Mesodermal cell (in vitro differentiated cells): ENCODE measurements around the gene LCMT2.
"Not testable (repeated sequence)": the region's sequence is repeated elsewhere in the genome, so short reads cannot be mapped to it uniquely, and the experiment has no call there.

Experiments used
- H3K27ac ChIP-seq: 2 replicates; pipeline ENCODE4 v1.7.0; 2013; ENCODE audit warnings: mild to moderate bottlenecking, low read depth, low read length, moderate library complexity; ENCODE audit not compliant: severe bottlenecking
- H3K36me3 ChIP-seq: 2 replicates; pipeline ENCODE4 v1.7.1; 2013; ENCODE audit warnings: mild to moderate bottlenecking, low read length, moderate library complexity; ENCODE audit not compliant: control insufficient read depth, insufficient read depth
- H3K4me1 ChIP-seq: one replicate; pipeline ENCODE4 v1.7.1; 2013; ENCODE audit warnings: mild to moderate bottlenecking, low read length; ENCODE audit not compliant: insufficient read depth, control insufficient read depth, poor library complexity, severe bottlenecking
- H3K4me3 ChIP-seq: 2 replicates; pipeline ENCODE4 v1.7.0; 2013; ENCODE audit warnings: low read length, control low read depth, mild to moderate bottlenecking; ENCODE audit not compliant: insufficient read depth, poor library complexity, severe bottlenecking; ENCODE audit errors: extremely low read depth
- H3K9me3 ChIP-seq: 2 replicates; pipeline ENCODE4 v1.7.1; 2013; ENCODE audit warnings: mild to moderate bottlenecking, low read length, moderate library complexity; ENCODE audit not compliant: control insufficient read depth
- WGBS, 2 experiments: methylation state at CpG; one replicate each; pipeline ENCODE4 v1.1.5; 2013; ENCODE audit warnings: missing lambda C conversion rate in 2 of 2; ENCODE audit not compliant: insufficient coverage in 2 of 2; 5-methylcytosine and 5-hydroxymethylcytosine counted together

LCMT2 gene

DNA sequence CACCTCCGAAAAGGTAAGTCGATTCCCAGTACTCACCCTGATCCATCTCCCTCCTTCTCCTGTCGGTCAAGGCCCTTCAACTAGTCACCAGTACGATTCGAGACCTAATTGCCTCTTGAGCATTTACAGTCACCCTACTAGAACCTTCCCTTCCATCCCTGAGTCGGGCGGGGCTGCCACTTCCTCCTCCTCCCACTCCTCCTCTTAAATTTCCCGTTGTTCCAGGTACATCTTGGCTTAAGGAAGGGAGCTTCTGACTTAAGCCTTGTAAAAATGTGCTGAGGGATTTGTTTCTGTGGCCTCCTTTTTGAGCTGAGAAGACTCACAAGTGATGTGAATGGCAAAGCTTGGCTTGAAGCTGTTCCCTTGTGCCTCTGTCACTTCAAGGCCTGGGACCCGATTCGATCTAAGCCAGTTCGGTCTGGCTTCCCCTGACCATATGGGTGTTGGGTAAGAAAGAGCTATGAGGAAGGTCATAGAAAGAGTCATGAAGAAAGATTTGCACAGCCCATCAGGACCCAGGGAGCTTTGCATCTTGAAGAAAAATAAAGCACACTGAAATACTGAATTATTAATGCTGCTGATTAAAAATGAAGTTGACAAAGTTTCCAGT lies 28.1 kb downstream of the LCMT2 start, which contains the start of gene TGM7:
TSS of gene TGM7 (minus strand) at position 51 of the 613 bp plus-strand sequence.
- no peak within 1 kb of the TSS for H3K27ac ChIP-seq
- H3K36me3 ChIP-seq: no peaks in the 10 kb centered on the region
- H3K9me3 ChIP-seq: no peaks in the 10 kb centered on the region
- H3K4me3 ChIP-seq: no peak within 1 kb of the TSS
- H3K4me1 ChIP-seq: no peaks in the 10 kb centered on the region
- WGBS, 2 experiments: 80 to 95% methylated on average over 4 to 8 of the region's 11 CpGs

DNA sequence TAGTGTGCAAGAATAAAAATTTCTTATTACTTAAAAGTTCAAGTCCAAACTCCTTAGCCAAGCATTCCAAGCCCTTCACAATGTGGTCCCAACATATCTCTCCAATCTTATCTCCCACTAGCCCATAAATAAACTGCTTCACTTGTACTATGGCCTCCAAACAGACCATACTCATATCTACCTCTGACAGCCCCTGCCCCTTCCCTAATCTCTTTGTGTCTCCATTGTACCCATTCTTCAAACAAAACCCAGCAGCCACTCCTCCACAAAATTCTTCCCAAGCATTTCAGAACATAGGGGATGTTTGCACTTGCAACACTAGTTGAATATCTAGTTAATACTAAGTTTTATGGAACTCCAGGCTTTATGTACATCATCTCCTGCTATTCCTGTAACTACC lies 30.5 kb downstream of the LCMT2 start:
- H3K9me3 ChIP-seq: no peaks in the 10 kb centered on the region
- H3K4me1 ChIP-seq: no peaks in the 10 kb centered on the region
- no peaks in the 10 kb centered on the region for H3K36me3 ChIP-seq
- no peak overlapping the region for H3K4me3 ChIP-seq
- no peak overlapping the region for H3K27ac ChIP-seq

DNA sequence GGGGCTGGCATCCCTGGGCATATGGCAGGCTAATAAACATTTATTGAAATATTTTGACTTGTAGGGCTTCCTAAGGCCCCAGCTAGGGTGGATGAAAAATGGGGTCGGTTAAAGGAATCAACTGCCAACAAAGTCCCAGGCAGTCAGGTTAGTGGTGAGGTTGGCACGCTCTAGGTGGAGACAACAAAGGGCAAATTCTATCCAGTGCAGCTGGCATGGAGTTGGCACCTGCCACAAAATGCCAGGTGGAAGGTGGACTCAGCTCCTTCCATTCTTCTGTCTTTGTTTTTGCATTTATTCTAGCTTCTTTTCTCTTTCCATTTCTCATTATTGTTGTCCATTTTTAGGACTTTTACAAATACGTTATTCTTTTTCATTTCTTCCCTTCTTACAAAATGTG lies 31.0 kb downstream of the LCMT2 start:
- no peaks in the 10 kb centered on the region for H3K9me3 ChIP-seq
- no peaks in the 10 kb centered on the region for H3K4me1 ChIP-seq
- no peaks in the 10 kb centered on the region for H3K36me3 ChIP-seq
- 94 to 95% methylated on average over 2 of the region's 3 CpGs for WGBS, 2 experiments
- no peak overlapping the region for H3K27ac ChIP-seq
- H3K4me3 ChIP-seq: no peak overlapping the region

DNA sequence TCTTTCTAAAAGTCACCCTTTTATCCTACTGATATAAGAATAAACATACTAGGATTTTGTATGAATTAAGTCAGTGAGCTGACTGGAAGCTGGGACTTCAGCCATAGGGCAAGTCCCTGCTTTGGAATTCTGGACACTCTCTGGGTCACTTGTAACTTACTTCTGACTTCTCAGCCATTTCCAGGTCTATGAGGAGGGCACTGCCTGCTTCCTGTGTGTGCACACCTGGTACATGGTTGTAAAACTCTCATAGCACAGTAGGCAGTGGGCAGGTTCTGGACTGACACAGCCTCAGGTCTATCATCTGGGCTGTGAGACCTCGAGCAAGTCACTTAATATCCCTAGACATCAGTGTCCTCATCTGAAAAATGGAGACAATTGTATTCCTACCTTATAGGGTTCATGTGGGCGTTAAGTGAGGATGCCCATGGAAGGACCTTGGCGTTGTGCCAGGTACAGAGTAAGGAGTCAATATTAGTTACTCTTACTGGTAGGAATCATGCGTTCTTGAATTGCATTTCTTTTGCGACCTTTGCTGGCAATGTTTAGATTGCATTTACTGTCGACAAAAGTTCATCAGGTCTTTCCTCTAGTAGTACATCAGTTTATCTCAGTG lies 36.2 kb downstream of the LCMT2 start:
- H3K4me1 ChIP-seq: no peaks in the 10 kb centered on the region
- no peaks in the 10 kb centered on the region for H3K9me3 ChIP-seq
- 100% methylated on average over 4 to 6 of the region's 6 CpGs for WGBS, 2 experiments
- no peak overlapping the region for H3K27ac ChIP-seq
- H3K4me3 ChIP-seq: no peak overlapping the region
- H3K36me3 ChIP-seq: no peaks in the 10 kb centered on the region

DNA sequence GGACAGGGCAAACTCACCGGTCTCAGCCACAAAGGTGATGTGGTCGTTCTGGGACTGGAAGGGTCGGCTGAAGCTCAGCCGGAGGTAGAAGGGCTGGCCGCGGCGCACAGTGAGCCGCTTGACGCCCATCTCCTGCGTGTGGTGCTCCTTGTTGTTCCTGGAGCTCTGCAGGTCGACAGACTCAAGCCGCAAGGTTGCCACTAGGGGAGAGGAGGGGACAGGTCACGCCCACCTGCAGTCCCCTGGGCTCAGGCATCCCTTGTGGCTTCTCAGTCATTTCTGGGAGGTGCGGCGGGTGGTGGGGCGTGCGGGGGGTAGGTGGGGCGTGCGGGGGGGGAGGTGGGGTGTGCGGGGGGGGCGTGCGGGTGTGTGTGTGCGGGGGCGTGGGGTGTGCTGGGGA lies 36.9 kb downstream of the LCMT2 start:
- no peaks in the 10 kb centered on the region for H3K4me1 ChIP-seq
- 21% methylated on average over 10 of the region's 24 CpGs; no CpG with 5 or more reads in 1 of the 2 experiments for WGBS, 2 experiments
- no peaks in the 10 kb centered on the region for H3K36me3 ChIP-seq
- no peak overlapping the region for H3K27ac ChIP-seq
- H3K9me3 ChIP-seq: no peaks in the 10 kb centered on the region
- H3K4me3 ChIP-seq: no peak overlapping the region

DNA sequence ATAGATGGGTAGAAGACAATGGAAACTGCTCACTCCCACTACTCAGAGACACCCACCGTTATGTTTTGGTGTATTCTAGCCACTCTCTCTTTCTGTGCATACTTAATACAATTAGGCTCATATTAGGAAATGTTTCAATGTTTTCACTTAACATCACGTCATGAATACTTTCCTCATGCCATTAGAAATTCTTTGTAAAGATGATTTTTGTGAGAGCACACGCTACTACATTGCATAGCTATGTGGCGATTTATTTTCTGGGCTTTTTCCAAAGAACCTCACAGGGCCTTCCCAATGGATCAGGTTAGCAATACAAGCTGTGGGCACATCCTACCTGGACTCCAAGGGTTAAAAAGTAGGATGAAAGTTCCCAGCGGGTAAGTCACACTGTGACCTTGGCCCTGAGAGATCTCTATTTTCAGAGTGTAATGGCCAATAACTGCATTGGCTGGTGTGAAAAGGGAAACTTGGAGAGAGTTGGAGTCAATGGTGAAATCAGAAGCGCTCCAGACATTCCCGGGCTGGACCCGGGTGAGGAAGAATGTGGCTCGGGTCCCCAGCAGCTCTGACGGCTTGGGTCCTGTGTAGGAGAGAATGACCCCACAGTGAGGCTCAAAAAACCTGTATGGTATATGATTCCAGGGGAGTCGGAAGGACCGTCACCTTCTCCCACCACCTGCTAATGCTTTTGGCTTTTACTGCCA lies 37.8 kb downstream of the LCMT2 start:
- H3K9me3 ChIP-seq: no peaks in the 10 kb centered on the region
- no peaks in the 10 kb centered on the region for H3K4me1 ChIP-seq
- no peak overlapping the region for H3K4me3 ChIP-seq
- no peaks in the 10 kb centered on the region for H3K36me3 ChIP-seq
- 73 to 83% methylated on average over 6 to 7 of the region's 12 CpGs for WGBS, 2 experiments
- no peak overlapping the region for H3K27ac ChIP-seq

DNA sequence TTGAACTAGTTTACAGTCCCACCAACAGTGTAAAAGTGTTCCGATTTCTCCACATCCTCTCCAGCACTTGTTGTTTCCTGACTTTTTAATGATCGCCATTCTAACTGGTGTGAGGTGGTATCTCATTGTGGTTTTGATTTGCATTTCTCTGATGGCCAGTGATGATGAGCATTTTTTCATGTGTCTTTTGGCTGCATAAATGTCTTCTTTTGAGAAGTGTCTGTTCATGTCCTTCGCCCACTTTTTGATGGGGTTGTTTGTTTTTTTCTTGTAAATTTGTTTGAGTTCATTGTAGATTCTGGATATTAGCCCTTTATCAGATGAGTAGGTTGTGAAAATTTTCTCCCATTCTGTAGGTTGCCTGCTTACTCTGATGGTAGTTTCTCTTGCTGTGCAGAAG lies 40.7 kb downstream of the LCMT2 start:
- H3K9me3 ChIP-seq, H3K4me1 ChIP-seq, H3K4me3 ChIP-seq, H3K27ac ChIP-seq, H3K36me3 ChIP-seq: not testable (repeated sequence)
- no CpG with 5 or more reads among the region's 3 CpGs for WGBS, 2 experiments

DNA sequence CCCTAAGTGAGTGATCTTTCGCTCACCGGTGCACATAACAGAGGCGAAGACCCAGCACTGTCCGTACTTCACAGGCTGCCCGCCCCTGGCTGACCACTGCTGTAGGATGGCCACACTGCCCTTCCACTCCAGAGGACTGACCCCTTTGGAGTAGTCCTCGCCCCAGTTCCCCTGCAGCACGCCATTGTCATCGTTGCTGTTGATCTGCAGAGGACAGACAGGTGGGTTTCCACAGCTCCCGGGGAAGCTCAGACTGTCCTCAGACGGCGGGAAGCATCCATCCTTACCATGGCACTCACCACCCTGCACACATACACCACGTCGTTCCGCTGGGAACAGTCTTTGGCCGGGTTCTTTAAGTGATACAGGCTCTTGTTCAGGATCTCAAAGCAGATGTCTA lies 43.1 kb downstream of the LCMT2 start:
- Histone ChIP-seq H3K9me3 (no peaks in the 10 kb centered on the region), H3K4me1 (peaks cover 6% of the 10 kb centered on the region), H3K36me3 (no peaks in the 10 kb centered on the region), H3K27ac (no peak overlapping the region), H3K4me3 (no peak overlapping the region)
- WGBS, 2 experiments: 76 to 80% methylated on average over 12 to 15 of the region's 15 CpGs

DNA sequence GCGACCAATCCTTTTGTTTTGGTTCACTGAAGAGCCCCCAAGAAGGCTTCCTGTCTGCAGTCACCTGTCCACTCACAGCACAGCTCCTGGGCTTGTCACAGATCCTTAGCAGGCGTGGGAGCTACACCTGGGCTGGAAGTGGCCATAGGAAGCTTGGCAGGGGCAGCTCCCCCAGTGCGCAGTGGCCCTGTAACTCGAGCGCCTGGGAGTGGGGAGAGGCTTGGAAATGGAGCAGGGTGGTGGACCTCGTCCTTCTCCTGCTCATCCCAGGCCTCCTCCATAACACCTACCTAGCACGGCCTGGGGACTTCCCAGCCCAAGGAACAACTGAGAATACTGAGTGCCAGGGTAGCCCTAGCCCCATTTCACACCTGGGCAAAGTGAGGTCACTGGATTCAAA lies 44.3 kb downstream of the LCMT2 start:
- Histone ChIP-seq H3K27ac (no peak overlapping the region), H3K4me3 (no peak overlapping the region), H3K4me1 (peaks cover 6% of the 10 kb centered on the region), H3K9me3 (no peaks in the 10 kb centered on the region), H3K36me3 (no peaks in the 10 kb centered on the region)
- WGBS, 2 experiments: 32 to 40% methylated on average over 2 to 3 of the region's 7 CpGs

DNA sequence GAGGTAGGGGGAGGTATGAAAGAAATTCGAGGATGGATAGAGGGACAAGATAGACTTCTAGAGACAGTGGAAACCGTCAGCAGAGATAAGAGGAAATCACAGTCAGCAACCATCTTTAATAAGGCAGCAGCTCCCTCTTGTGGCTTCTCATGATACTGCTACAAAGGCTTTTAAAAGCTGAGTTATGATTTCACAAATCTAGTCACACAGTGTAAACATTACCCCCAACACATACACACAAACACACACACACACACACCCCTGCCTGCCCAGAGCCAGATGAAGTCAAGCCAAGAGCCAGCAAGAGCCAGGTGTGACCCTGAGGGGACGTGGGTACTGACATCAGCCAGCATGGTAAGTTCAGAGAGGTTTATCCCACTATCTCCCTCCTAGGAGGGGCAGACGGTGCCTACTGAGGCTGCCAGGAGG lies 44.8 kb downstream of the LCMT2 start:
- peaks cover 6% of the 10 kb centered on the region for H3K4me1 ChIP-seq
- 0 to 50% methylated on average over 1 of the region's 4 CpGs for WGBS, 2 experiments
- no peaks in the 10 kb centered on the region for H3K36me3 ChIP-seq
- no peak overlapping the region for H3K4me3 ChIP-seq
- no peaks in the 10 kb centered on the region for H3K9me3 ChIP-seq
- H3K27ac ChIP-seq: no peak overlapping the region

DNA sequence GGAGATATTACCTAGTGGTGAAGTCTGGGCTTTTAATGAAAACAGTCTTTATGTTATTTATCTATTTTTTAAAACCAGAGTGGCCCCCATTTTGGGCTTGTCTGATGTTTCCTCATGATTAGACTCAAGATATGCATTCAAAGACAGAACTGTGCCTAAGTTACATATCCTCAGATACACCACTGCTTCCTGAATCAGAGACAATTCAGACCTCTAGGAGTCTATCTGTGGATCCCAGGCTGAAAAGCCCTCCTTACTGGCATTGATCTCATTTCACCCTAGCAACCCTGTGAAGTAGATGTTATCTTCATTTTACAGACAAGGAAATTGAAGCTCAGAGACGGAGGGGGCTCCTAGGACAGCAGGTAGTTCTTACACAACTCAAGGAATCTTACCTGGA lies 46.8 kb downstream of the LCMT2 start:
- no peaks in the 10 kb centered on the region for H3K36me3 ChIP-seq
- H3K27ac ChIP-seq: peak overlapping the region; percentile 29
- 83 to 100% methylated on average over 1 of the region's 1 CpG for WGBS, 2 experiments
- H3K4me3 ChIP-seq: no peak overlapping the region
- no peaks in the 10 kb centered on the region for H3K9me3 ChIP-seq
- peaks cover 6% of the 10 kb centered on the region for H3K4me1 ChIP-seq
